Activated CD4-positive, alpha-beta T cell treated with anti-CD3 and anti-CD28 coated beads for 36 hours (primary cell): ENCODE data around the gene NARS2. TPM values are rescaled to one million over a fixed set of nuclear protein-coding genes. Genes with fewer than 3 reads are reported as not detected.

Experiments
- ATAC-seq: fragments of 200-7000 bp; cut with Tn5 transposase; one replicate; pipeline ENCODE4 v1.10.0; 2021; ENCODE audit warnings: mild to moderate bottlenecking, moderate library complexity
- CTCF ChIA-PET: fragments of 350-600 bp; sonication (Branson Sonifier 250); formaldehyde crosslinking; loops from one replicate; lab custom pipeline; 2021; ENCODE audit warnings: antibody characterized with exemption; lab: Charles Lee
- POLR2A ChIA-PET: fragments of 350-600 bp; sonication (Branson Sonifier 250); formaldehyde crosslinking; loops from one replicate; lab custom pipeline; 2021; ENCODE audit warnings: antibody characterized with exemption, inconsistent platforms; lab: Charles Lee
- DNase-seq: peaks from one replicate; pipeline ENCODE4 v3.0.0-alpha.2; 2020
- H3K27ac Mint-ChIP-seq: one replicate; pipeline ENCODE4 v1.8.0; 2021; ENCODE audit warnings: mixed read lengths
- H3K27me3 Mint-ChIP-seq: one replicate; pipeline ENCODE4 v1.8.0; 2021; ENCODE audit warnings: mixed read lengths
- H3K36me3 Mint-ChIP-seq: one replicate; pipeline ENCODE4 v1.8.0; 2021; ENCODE audit warnings: low read depth, mixed read lengths
- H3K4me1 Mint-ChIP-seq: one replicate; pipeline ENCODE4 v1.8.0; 2021; ENCODE audit warnings: mixed read lengths
- H3K4me3 Mint-ChIP-seq: one replicate; pipeline ENCODE4 v1.8.0; 2021; ENCODE audit warnings: mild to moderate bottlenecking, moderate library complexity, mixed read lengths
- H3K9me3 Mint-ChIP-seq: one replicate; pipeline ENCODE4 v1.8.0; 2021; ENCODE audit warnings: low read depth, mixed read lengths
- intact Hi-C, 2 experiments: fragments of 100-400 bp; cut with DNase I in 1 of 2; cut with micrococcal nuclease in 1 of 2; formaldehyde crosslinking; loops; one replicate each; pipeline versions ENCODE4 v1.14.2 to v1.15.1; 2022 to 2024; cut with DNase I, micrococcal nuclease
- total RNA-seq, 2 experiments: library from RNA; stranded (reverse); gene quantifications; one replicate each; pipeline ENCODE4 v1.2.3, GENCODE V29; 2021

Gene NARS2
- total RNA-seq, 2 experiments from 2014 or later, result 22.9 to 33.4 TPM

GRCh38 chr11:78438298-78438975 lies 136.2 kb downstream of the NARS2 start:
- ChIA-PET POLR2A (no interaction called here), CTCF (no interaction called here)
- H3K9me3 Mint-ChIP-seq, result no peaks in the 10 kb centered on the region
- ATAC-seq (no peak), DNase-seq (no peak)
- H3K36me3 Mint-ChIP-seq, result peaks cover 12% of the 10 kb centered on the region
- H3K4me1 Mint-ChIP-seq, result no peaks in the 10 kb centered on the region
- intact Hi-C loops, result no loop called here
- H3K4me3 Mint-ChIP-seq, result no peak overlapping the region
- H3K27me3 Mint-ChIP-seq, result no peaks in the 10 kb centered on the region
- no peak overlapping the region for H3K27ac Mint-ChIP-seq

DNA sequence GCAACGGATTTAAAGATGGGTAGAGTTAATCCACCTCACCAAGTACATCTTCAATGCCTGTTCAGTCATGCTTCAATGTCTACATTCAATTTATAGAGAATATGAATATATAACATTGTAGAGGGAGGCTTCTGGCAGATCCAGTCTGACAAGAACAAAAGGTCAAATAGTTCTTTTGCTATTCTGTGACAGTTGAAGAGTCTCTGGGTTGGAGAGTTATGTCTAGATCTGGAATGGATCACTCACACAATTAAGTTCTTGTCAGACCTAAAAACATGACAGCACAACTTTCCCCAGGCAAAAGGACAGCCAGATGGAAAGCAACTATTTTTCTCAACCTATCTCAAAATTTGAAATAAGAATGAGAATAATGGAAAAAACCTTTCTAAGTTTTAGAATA lies 141.7 kb downstream of the NARS2 start:
- no peak overlapping the region for H3K4me3 Mint-ChIP-seq
- intact Hi-C loops, result no loop called here
- no peak overlapping the region for H3K27ac Mint-ChIP-seq
- no peak for ATAC-seq
- no peaks in the 10 kb centered on the region for H3K9me3 Mint-ChIP-seq
- POLR2A ChIA-PET, result no interaction called here
- no peaks in the 10 kb centered on the region for H3K27me3 Mint-ChIP-seq
- DNase-seq, result no peak
- peaks cover 9% of the 10 kb centered on the region for H3K4me1 Mint-ChIP-seq
- CTCF ChIA-PET, result interaction anchor here (0.6 to 1.6 kb wide), 3 partner anchors 13 to 132 kb away, joined by 3 to 7 read pairs (median 4); no protein-coding TSS in a partner anchor
- H3K36me3 Mint-ChIP-seq, result peaks cover 8% of the 10 kb centered on the region

GRCh38 chr11:78432058-78432515 lies 142.6 kb downstream of the NARS2 start:
- ATAC-seq, result no peak
- POLR2A ChIA-PET, result no interaction called here
- peaks cover 6% of the 10 kb centered on the region for H3K36me3 Mint-ChIP-seq
- H3K27ac Mint-ChIP-seq, result no peak overlapping the region
- peak; percentile 23 for DNase-seq
- CTCF ChIA-PET, result interaction anchor here (0.6 to 2.2 kb wide), 5 partner anchors 10 to 132 kb away, joined by 3 to 11 read pairs (median 4); no protein-coding TSS in a partner anchor
- no peaks in the 10 kb centered on the region for H3K9me3 Mint-ChIP-seq
- H3K27me3 Mint-ChIP-seq, result no peaks in the 10 kb centered on the region
- H3K4me1 Mint-ChIP-seq, result peaks cover 16% of the 10 kb centered on the region
- intact Hi-C loops, result no loop called here
- H3K4me3 Mint-ChIP-seq, result no peak overlapping the region

DNA sequence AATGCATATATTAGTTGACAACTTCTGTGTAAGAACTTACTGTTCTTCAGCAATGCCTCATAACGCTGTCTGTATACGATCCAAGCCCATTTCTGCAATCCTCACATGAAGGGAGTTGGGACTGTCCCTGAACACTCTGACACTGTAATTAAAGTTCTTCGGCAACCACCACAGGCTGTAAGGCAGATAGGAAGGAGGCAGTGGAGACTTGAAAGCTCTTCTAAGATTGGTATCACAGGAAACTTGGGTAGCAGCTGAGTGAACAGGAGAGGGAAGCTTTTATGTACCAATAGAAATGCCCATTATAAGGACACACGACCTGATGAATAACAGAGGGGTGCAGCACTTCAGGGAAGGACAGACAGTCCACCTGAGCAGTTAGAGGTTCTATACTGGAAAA lies 145.0 kb downstream of the NARS2 start:
- no peak overlapping the region for H3K4me3 Mint-ChIP-seq

DNA sequence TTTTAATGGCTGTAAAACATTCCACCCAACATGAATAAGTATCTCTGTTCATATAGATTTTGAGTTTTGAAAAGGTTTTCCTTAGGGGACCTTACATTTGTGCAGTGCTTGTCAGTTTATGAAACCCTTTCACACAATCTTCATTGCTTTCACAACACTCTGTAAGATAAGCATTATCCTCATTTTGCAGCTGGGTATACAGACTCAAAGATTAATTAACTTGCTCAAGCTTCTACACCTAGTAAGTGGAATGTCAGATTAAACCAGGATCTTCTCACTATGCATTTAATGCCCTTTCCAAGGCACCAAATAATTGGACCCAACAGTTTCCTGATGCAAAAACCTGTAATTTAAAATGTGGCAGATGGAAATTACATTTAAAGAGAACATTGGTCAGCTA lies 145.5 kb downstream of the NARS2 start:
- H3K4me1 Mint-ChIP-seq, result peaks cover 32% of the 10 kb centered on the region
- H3K36me3 Mint-ChIP-seq, result peaks cover 6% of the 10 kb centered on the region
- no peaks in the 10 kb centered on the region for H3K27me3 Mint-ChIP-seq
- DNase-seq (no peak), ATAC-seq (no peak)
- no peaks in the 10 kb centered on the region for H3K9me3 Mint-ChIP-seq
- POLR2A ChIA-PET, result no interaction called here
- H3K4me3 Mint-ChIP-seq, result no peak overlapping the region
- CTCF ChIA-PET, result interaction anchor here (1.3 to 3.9 kb wide), 4 partner anchors 9 to 135 kb away, joined by 4 to 14 read pairs (median 10); partner anchors contain the start of gene GAB2
- H3K27ac Mint-ChIP-seq, result no peak overlapping the region
- intact Hi-C loops, result no loop called here

More for the DNA sequence above, 145.0 kb downstream of the NARS2 start:
- DNase-seq (no peak), ATAC-seq (peak; percentile 61)
- CTCF ChIA-PET, result interaction anchor here (1.3 to 3.9 kb wide), 4 partner anchors 9 to 135 kb away, joined by 4 to 14 read pairs (median 10); partner anchors contain the start of gene GAB2
- intact Hi-C loops, result no loop called here
- no peaks in the 10 kb centered on the region for H3K27me3 Mint-ChIP-seq
- H3K9me3 Mint-ChIP-seq, result no peaks in the 10 kb centered on the region
- peaks cover 29% of the 10 kb centered on the region for H3K4me1 Mint-ChIP-seq
- H3K36me3 Mint-ChIP-seq, result peaks cover 6% of the 10 kb centered on the region
- H3K27ac Mint-ChIP-seq, result no peak overlapping the region
- POLR2A ChIA-PET, result no interaction called here

GRCh38 chr11:78428773-78429172 lies 145.9 kb downstream of the NARS2 start:
- ChIA-PET POLR2A (no interaction called here), CTCF (interaction anchor here (1.3 to 3.9 kb wide), 4 partner anchors 8 to 136 kb away, joined by 4 to 14 read pairs (median 10); partner anchors contain the start of gene GAB2)
- Mint-ChIP-seq H3K4me3 (no peak overlapping the region), H3K4me1 (peaks cover 32% of the 10 kb centered on the region), H3K27ac (no peak overlapping the region), H3K27me3 (no peaks in the 10 kb centered on the region), H3K9me3 (no peaks in the 10 kb centered on the region), H3K36me3 (peaks cover 6% of the 10 kb centered on the region)
- DNase-seq (no peak), ATAC-seq (no peak)
- intact Hi-C loops, result no loop called here

DNA sequence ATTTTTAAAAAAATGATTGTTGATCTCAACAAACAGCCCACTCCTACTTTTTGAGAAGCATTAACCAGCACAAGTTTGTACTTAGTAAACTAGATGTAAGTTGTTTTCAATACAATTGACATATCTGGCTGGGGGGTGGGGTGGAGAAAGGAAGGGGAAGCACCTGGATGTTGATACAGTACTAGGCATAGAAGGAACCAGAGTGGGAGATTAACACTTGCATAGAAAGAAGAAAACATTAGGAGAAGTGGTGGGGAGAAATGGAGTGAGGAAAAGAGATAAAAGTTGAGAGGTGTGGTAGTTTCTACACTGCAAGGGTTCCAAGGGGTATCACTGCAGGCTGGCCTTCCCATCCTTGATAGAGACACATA lies 146.4 kb downstream of the NARS2 start:
- Mint-ChIP-seq H3K4me3 (no peak overlapping the region), H3K27ac (no peak overlapping the region), H3K27me3 (no peaks in the 10 kb centered on the region), H3K4me1 (peaks cover 32% of the 10 kb centered on the region), H3K36me3 (peaks cover 6% of the 10 kb centered on the region), H3K9me3 (no peaks in the 10 kb centered on the region)
- ATAC-seq (no peak), DNase-seq (no peak)
- intact Hi-C loops, result no loop called here
- ChIA-PET CTCF (interaction anchor here (1.3 to 3.9 kb wide), 4 partner anchors 8 to 136 kb away, joined by 4 to 14 read pairs (median 10); partner anchors contain the start of gene GAB2), POLR2A (interaction anchor here (0.6 kb wide), 1 partner anchor 742 kb away, joined by 3 read pairs; no protein-coding TSS in a partner anchor)

DNA sequence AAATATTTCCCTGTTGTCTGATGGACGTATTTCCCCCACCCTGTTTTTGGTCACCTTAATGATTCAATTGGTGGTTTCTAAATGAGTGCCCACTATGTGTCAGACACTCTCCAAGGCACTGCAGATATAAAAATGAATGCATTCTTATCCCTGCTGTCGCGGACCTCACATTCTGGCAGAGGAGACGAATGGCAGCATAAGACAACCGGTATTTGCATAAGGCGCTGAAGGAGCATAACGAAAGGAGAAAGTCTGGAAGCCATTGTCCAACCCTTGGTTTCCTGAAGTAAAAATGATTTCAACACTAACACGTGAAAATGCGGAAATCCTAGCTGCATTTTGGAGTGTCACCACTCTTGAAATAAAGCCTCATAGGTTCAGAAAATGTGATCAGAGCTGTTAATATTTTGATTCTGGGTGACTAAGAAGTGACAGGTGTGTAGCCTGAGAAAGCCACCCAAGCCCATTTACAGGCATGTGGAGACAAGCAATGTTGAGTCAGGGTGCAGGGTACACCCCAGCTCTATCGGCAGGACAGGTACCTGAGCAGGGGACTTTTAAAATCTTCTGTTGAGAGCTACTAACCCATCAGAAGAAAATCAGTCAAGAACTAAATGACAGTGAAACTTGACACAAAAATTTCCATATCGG lies 146.9 kb downstream of the NARS2 start:
- Mint-ChIP-seq H3K36me3 (peaks cover 6% of the 10 kb centered on the region), H3K9me3 (no peaks in the 10 kb centered on the region), H3K27ac (peak overlapping the region; percentile 37), H3K4me1 (peaks cover 32% of the 10 kb centered on the region), H3K4me3 (peak overlapping the region; percentile 13), H3K27me3 (no peaks in the 10 kb centered on the region)
- DNase-seq (peak; percentile 27), ATAC-seq (peak; percentile 75)
- intact Hi-C loops, result no loop called here
- CTCF ChIA-PET, result interaction anchor here (3.3 to 3.9 kb wide), 2 partner anchors 9 to 12 kb away, joined by 12 to 14 read pairs; partner anchors contain the start of gene GAB2
- POLR2A ChIA-PET, result interaction anchor here (0.6 kb wide), 1 partner anchor 742 kb away, joined by 3 read pairs; no protein-coding TSS in a partner anchor

- ATAC-seq, result no peak
- H3K9me3 Mint-ChIP-seq, result no peaks in the 10 kb centered on the region
- peaks cover 6% of the 10 kb centered on the region for H3K36me3 Mint-ChIP-seq
- H3K27ac Mint-ChIP-seq, result no peak overlapping the region
- H3K4me3 Mint-ChIP-seq, result no peak overlapping the region
- CTCF ChIA-PET, result no interaction called here
- POLR2A ChIA-PET, result no interaction called here
- H3K27me3 Mint-ChIP-seq, result peaks cover under 1% of the 10 kb centered on the region
- intact Hi-C loops, result no loop called here
- H3K4me1 Mint-ChIP-seq, result peaks cover 32% of the 10 kb centered on the region
- no peak for DNase-seq
Observed at GRCh38 chr11:78426845-78427244, 147.8 kb downstream of the NARS2 start.

DNA sequence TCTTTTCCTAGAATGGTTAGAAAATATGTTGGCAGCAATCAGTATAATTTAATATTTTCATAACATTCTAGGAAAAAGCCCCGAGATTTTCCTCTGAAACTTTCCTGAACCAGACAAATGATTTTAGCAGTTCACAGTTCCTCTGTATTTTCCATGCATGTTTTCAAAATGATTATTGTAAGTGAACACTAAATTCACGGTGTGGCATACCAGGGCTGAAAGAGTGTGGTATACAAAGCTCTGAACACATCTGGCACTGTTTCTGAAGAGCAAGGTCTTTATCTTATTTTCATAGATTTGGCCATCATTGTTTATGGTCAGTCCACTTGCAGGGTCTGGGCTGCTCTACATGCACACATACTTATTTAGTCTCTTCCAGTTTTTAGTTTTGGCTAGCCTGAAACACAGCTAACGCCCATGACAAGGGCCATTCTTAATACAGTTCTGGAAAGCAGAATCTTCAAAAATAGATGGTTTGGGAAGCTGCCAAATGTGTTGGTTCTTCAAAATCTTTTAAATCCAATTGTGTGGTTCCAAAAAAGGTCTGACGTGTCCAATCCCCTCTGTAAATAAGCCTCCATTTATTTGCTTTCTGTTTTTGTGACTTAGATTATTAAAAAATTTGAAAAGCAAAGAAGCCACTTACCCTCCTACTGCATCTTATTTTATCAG lies 149.1 kb downstream of the NARS2 start:
- CTCF ChIA-PET, result interaction anchor here (1.5 kb wide), 1 partner anchor 10 kb away, joined by 9 read pairs; no protein-coding TSS in a partner anchor
- H3K27me3 Mint-ChIP-seq, result peaks cover 7% of the 10 kb centered on the region
- DNase-seq, result no peak
- intact Hi-C loops, result no loop called here
- POLR2A ChIA-PET, result no interaction called here
- H3K4me3 Mint-ChIP-seq, result no peak overlapping the region
- peaks cover 1% of the 10 kb centered on the region for H3K36me3 Mint-ChIP-seq
- H3K4me1 Mint-ChIP-seq, result peaks cover 38% of the 10 kb centered on the region
- no peak for ATAC-seq
- H3K9me3 Mint-ChIP-seq, result no peaks in the 10 kb centered on the region
- no peak overlapping the region for H3K27ac Mint-ChIP-seq
